GM18498 (cell line): ENCODE data around the gene SLC19A2.

ENCODE experiments used
- ATAC-seq: cut with Tn5 transposase; IDR thresholded peaks from one replicate; pipeline ENCODE4 v1.9.1; 2021; ENCODE audit warnings: mild to moderate bottlenecking, moderate library complexity; ENCODE audit not compliant: unreplicated experiment

SLC19A2 gene

DNA sequence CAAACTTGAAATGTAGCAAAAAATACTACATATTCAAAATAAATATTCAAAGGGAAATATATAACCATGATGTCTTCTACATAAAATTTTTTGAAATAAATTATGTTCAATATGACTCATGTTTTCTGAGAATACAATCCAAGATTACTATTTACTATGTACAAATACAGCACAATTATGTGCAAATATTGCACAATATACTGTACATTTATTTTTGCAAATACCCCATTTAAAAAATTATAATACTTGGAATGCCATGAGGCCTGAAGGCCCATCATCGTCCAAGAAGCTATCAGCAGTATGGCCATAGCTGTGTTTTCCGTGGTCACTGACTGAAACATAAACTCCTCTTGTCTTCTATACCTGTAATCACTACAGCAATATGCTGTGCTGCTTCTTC, 70.8 kb downstream of the SLC19A2 start:
- ATAC-seq = no peak
